GM18858 (cell line): ENCODE data around the gene DNAH8.

Experiments used
- ATAC-seq: cut with Tn5 transposase; IDR thresholded peaks from one replicate; pipeline ENCODE4 v1.9.1; 2021; ENCODE audit not compliant: unreplicated experiment

The DNAH8 gene

GRCh38 chr6:39065561-39065960 is 350.4 kb downstream of the DNAH8 start:
- ATAC-seq, result no peak

- ATAC-seq, result no peak
These were observed 353.3 kb downstream of the DNAH8 start for GRCh38 chr6:39068391-39068790.

GRCh38 chr6:39072830-39073229 is 357.7 kb downstream of the DNAH8 start:
- ATAC-seq, result no peak

- no peak for ATAC-seq
These were observed 358.6 kb downstream of the DNAH8 start for GRCh38 chr6:39073471-39074355.

GRCh38 chr6:39074486-39074885 is 359.4 kb downstream of the DNAH8 start:
- ATAC-seq, result no peak

GRCh38 chr6:39075010-39075686 is 360.0 kb downstream of the DNAH8 start:
- no peak for ATAC-seq

GRCh38 chr6:39075807-39076622 is 360.9 kb downstream of the DNAH8 start:
- no peak for ATAC-seq

GRCh38 chr6:39076623-39077535 is 361.8 kb downstream of the DNAH8 start:
- ATAC-seq, result no peak

- ATAC-seq, result no peak
These were observed 362.9 kb downstream of the DNAH8 start for GRCh38 chr6:39077882-39078594.

- no peak for ATAC-seq
These were observed 363.6 kb downstream of the DNAH8 start for GRCh38 chr6:39078695-39079094.

GRCh38 chr6:39079197-39080125 is 364.4 kb downstream of the DNAH8 start:
- no peak for ATAC-seq
